Measurements from ENCODE around the gene PSME1.

Gene PSME1

DNA sequence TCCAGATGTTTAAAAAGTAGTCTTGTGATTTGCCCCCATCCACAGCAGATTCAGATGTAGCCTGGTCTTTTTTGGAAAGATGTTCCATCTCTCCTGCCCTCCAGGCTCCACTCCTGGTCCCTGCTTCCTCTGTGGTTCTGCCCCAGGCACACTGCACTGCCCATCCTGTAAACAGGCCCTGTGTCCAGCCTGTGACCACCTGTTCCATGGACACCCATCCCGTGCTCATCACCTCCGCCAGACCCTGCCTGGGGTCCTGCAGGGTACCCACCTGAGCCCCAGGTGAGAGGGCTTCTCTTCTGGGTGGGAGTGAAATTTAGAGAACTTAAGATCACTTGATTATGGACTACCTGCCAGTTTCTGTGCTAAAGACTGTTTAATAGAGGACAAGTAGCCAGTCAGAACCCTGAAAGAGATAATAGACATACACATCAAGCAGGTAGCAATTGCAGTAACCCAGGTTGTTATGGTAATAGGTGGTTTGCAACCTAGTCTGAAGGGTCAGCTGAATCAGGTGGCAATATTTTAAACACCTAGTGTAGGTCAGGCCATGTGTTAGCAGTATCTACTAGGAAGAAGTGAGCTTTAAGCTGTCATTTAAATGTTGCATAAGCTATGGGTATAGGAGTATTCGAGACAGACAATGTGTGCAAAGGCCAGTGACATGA lies 13.4 kb downstream of the PSME1 start:
- DNase-seq (no peak), ATAC-seq (ENCODE audit: insufficient read depth, low read depth) (no peak)
- Histone ChIP-seq H3K9me3 (ENCODE audit: insufficient read depth, low read length, severe bottlenecking) (no peaks in the 10 kb centered on the region), H3K27me3 (ENCODE audit: insufficient read depth, low read length, poor library complexity) (no peaks in the 10 kb centered on the region), H3K4me3 (ENCODE audit: low read depth in 1 of 2, low read length in 2 of 2) (no peak overlapping the region), H3K4me1 (ENCODE audit: insufficient read depth, low read length) (peaks cover 41% of the 10 kb centered on the region), H3K4me2 (ENCODE audit: insufficient read depth, low read length) (peak overlapping the region; percentile 28; the same call in 1 of the 2 replicates), H2AFZ (ENCODE audit: low read depth, low read length) (no peak overlapping the region), H3K27ac (ENCODE audit: low read length) (no peak overlapping the region), H3K79me2 (ENCODE audit: insufficient read depth, low read length) (peaks cover 46% of the 10 kb centered on the region), H3K36me3 (ENCODE audit: insufficient read depth, low read length) (peaks cover 66% of the 10 kb centered on the region), H4K20me1 (ENCODE audit: insufficient read depth, low read length) (peaks cover 28% of the 10 kb centered on the region), H3K9ac (ENCODE audit: low read depth, low read length) (no peak overlapping the region)
- TF ChIP-seq, protein P1, sequence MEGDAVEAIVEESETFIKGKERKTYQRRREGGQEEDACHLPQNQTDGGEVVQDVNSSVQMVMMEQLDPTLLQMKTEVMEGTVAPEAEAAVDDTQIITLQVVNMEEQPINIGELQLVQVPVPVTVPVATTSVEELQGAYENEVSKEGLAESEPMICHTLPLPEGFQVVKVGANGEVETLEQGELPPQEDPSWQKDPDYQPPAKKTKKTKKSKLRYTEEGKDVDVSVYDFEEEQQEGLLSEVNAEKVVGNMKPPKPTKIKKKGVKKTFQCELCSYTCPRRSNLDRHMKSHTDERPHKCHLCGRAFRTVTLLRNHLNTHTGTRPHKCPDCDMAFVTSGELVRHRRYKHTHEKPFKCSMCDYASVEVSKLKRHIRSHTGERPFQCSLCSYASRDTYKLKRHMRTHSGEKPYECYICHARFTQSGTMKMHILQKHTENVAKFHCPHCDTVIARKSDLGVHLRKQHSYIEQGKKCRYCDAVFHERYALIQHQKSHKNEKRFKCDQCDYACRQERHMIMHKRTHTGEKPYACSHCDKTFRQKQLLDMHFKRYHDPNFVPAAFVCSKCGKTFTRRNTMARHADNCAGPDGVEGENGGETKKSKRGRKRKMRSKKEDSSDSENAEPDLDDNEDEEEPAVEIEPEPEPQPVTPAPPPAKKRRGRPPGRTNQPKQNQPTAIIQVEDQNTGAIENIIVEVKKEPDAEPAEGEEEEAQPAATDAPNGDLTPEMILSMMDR (IDR thresholded peaks at IDR 0.05; ENCODE audit: borderline replicate concordance, extremely low read depth, low read length, poor library complexity, severe bottlenecking), result no peak
- TF ChIP-seq EZH2 (IDR thresholded peaks at IDR 0.05; ENCODE audit: borderline replicate concordance, low read depth, low read length, severe bottlenecking), result no peak

DNA sequence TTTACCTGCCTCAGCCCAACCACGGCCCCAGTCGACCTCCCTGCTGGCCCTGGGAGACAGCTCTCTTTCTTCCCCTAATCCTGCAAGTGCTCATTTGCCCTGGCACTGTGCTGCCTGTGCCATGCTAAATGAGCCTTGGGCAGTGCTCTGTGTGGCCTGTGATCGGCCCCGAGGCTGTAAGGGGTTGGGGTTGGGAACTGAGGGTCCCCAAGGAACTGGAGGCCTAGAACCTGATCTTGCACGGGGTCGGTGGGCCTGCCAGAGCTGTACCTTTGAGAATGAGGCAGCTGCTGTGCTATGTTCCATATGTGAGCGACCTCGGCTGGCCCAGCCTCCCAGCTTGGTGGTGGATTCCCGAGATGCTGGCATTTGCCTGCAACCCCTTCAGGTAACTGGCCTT lies 14.1 kb downstream of the PSME1 start:
- no peak for DNase-seq
- TF ChIP-seq, protein P1 (IDR thresholded peaks at IDR 0.05; ENCODE audit: borderline replicate concordance, extremely low read depth, low read length, poor library complexity, severe bottlenecking), result no peak
- TF ChIP-seq EZH2 (IDR thresholded peaks at IDR 0.05; ENCODE audit: borderline replicate concordance, low read depth, low read length, severe bottlenecking), result no peak
- Histone ChIP-seq H3K9me3 (ENCODE audit: insufficient read depth, low read length, severe bottlenecking) (no peaks in the 10 kb centered on the region), H3K9ac (ENCODE audit: low read depth, low read length) (no peak overlapping the region), H3K79me2 (ENCODE audit: insufficient read depth, low read length) (peaks cover 40% of the 10 kb centered on the region), H3K27ac (ENCODE audit: low read length) (no peak overlapping the region), H3K36me3 (ENCODE audit: insufficient read depth, low read length) (peaks cover 66% of the 10 kb centered on the region), H3K4me3 (ENCODE audit: low read depth in 1 of 2, low read length in 2 of 2) (no peak overlapping the region), H3K4me2 (ENCODE audit: insufficient read depth, low read length) (no peak overlapping the region), H3K27me3 (ENCODE audit: insufficient read depth, low read length, poor library complexity) (no peaks in the 10 kb centered on the region), H4K20me1 (ENCODE audit: insufficient read depth, low read length) (peaks cover 28% of the 10 kb centered on the region), H2AFZ (ENCODE audit: low read depth, low read length) (no peak overlapping the region), H3K4me1 (ENCODE audit: insufficient read depth, low read length) (peaks cover 35% of the 10 kb centered on the region)
- no peak for ATAC-seq (ENCODE audit: insufficient read depth, low read depth)

DNA sequence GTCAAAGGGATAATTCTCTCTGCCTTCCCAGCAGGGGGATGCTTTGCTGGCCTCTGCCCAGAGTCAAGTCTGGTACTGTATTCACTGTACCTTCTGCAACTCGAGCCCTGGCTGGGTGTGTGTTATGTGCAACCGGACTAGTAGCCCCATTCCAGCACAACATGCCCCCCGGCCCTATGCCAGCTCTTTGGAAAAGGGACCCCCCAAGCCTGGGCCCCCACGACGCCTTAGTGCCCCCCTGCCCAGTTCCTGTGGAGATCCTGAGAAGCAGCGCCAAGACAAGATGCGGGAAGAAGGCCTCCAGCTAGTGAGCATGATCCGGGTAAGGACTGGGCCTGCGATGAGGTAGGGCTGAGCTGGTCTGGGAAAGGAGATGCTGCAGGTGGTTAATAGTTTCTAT lies 14.6 kb downstream of the PSME1 start:
- no peaks in the 10 kb centered on the region for H3K9me3 ChIP-seq (ENCODE audit: insufficient read depth, low read length, severe bottlenecking)
- no peaks in the 10 kb centered on the region for H3K27me3 ChIP-seq (ENCODE audit: insufficient read depth, low read length, poor library complexity)
- H3K4me1 ChIP-seq (ENCODE audit: insufficient read depth, low read length), result peaks cover 30% of the 10 kb centered on the region
- H3K9ac ChIP-seq (ENCODE audit: low read depth, low read length), result no peak overlapping the region
- peaks cover 35% of the 10 kb centered on the region for H3K79me2 ChIP-seq (ENCODE audit: insufficient read depth, low read length)
- H3K4me3 ChIP-seq (ENCODE audit: low read depth in 1 of 2, low read length in 2 of 2), result no peak overlapping the region
- H3K27ac ChIP-seq (ENCODE audit: low read length), result no peak overlapping the region
- H3K36me3 ChIP-seq (ENCODE audit: insufficient read depth, low read length), result peaks cover 67% of the 10 kb centered on the region
- peaks cover 24% of the 10 kb centered on the region for H4K20me1 ChIP-seq (ENCODE audit: insufficient read depth, low read length)
- no peak for DNase-seq
- TF ChIP-seq, protein P1 (IDR thresholded peaks at IDR 0.05; ENCODE audit: borderline replicate concordance, extremely low read depth, low read length, poor library complexity, severe bottlenecking), result no peak
- TF ChIP-seq EZH2 (IDR thresholded peaks at IDR 0.05; ENCODE audit: borderline replicate concordance, low read depth, low read length, severe bottlenecking), result no peak
- no peak overlapping the region for H2AFZ ChIP-seq (ENCODE audit: low read depth, low read length)
- no peak for ATAC-seq (ENCODE audit: insufficient read depth, low read depth)
- H3K4me2 ChIP-seq (ENCODE audit: insufficient read depth, low read length), result no peak overlapping the region
